Measurements from ENCODE around the gene PTH1R. TPM values are rescaled to one million over a fixed set of nuclear protein-coding genes. Genes with fewer than 3 reads are reported as not detected.
A peak's percentile ranks its signal among the peaks of the same experiment; 100 is the strongest.

The PTH1R gene
- total RNA-seq, 2 donors from 2014 or later: 0.69 to 4.8 TPM

- H3K27ac ChIP-seq (ENCODE audit: low read depth, low read length): no peak overlapping the region
Observed at GRCh38 chr3:46924921-46925584, 47.5 kb downstream of the PTH1R start.

GRCh38 chr3:46925585-46925934 lies 48.0 kb downstream of the PTH1R start:
- no peak for TF ChIP-seq CTCF (conservative IDR thresholded peaks at IDR 0.05)
- Histone ChIP-seq H3K9ac (ENCODE audit: extremely low read depth, low read length, poor library complexity, severe bottlenecking) (no peak overlapping the region), H3K36me3 (ENCODE audit: control insufficient read depth, insufficient read depth, low read length) (peaks cover 71% of the 10 kb centered on the region), H3K4me1 (ENCODE audit: control insufficient read depth, insufficient read depth, low read length) (no peaks in the 10 kb centered on the region), H3K4me3 (ENCODE audit: low read length) (no peak overlapping the region), H3K27me3 (ENCODE audit: control insufficient read depth, insufficient read depth, low read length, poor library complexity, severe bottlenecking) (no peaks in the 10 kb centered on the region), H3K27ac (ENCODE audit: low read depth, low read length) (no peak overlapping the region), H3K9me3 (ENCODE audit: control insufficient read depth, low read length) (no peaks in the 10 kb centered on the region)
- H3K9me3 Mint-ChIP-seq: no peaks in the 10 kb centered on the region
- no peak overlapping the region for H3K4me3 Mint-ChIP-seq
- H3K27ac Mint-ChIP-seq: no peak overlapping the region
- no peaks in the 10 kb centered on the region for H3K4me1 Mint-ChIP-seq
- H3K36me3 Mint-ChIP-seq (ENCODE audit: low read depth): peaks cover 45% of the 10 kb centered on the region
- DNase-seq: no peak
- no peaks in the 10 kb centered on the region for H3K27me3 Mint-ChIP-seq (ENCODE audit: insufficient read depth)
- 88 to 94% methylated on average over 3 to 5 of the region's 5 CpGs for WGBS, 2 experiments (ENCODE audit: insufficient coverage in 1 of 2, insufficient read length in 1 of 2)

More at GRCh38 chr3:46924921-46925584, 47.5 kb downstream of the PTH1R start:
- TF ChIP-seq CTCF (conservative IDR thresholded peaks at IDR 0.05): no peak
- H3K36me3 ChIP-seq (ENCODE audit: control insufficient read depth, insufficient read depth, low read length): peaks cover 73% of the 10 kb centered on the region
- Mint-ChIP-seq H3K9me3 (no peaks in the 10 kb centered on the region), H3K36me3 (ENCODE audit: low read depth) (peaks cover 49% of the 10 kb centered on the region), H3K27ac (no peak overlapping the region), H3K4me1 (no peaks in the 10 kb centered on the region), H3K27me3 (ENCODE audit: insufficient read depth) (no peaks in the 10 kb centered on the region), H3K4me3 (no peak overlapping the region)
- H3K4me1 ChIP-seq (ENCODE audit: control insufficient read depth, insufficient read depth, low read length): no peaks in the 10 kb centered on the region
- H3K27me3 ChIP-seq (ENCODE audit: control insufficient read depth, insufficient read depth, low read length, poor library complexity, severe bottlenecking): no peaks in the 10 kb centered on the region
- no peak for DNase-seq
- WGBS, 2 experiments (ENCODE audit: insufficient coverage in 1 of 2, insufficient read length in 1 of 2): 93 to 100% methylated on average over 3 to 10 of the region's 10 CpGs
- no peak overlapping the region for H3K4me3 ChIP-seq (ENCODE audit: low read length)
- H3K9ac ChIP-seq (ENCODE audit: extremely low read depth, low read length, poor library complexity, severe bottlenecking): no peak overlapping the region
- no peaks in the 10 kb centered on the region for H3K9me3 ChIP-seq (ENCODE audit: control insufficient read depth, low read length)

- Histone ChIP-seq H3K27me3 (ENCODE audit: control insufficient read depth, insufficient read depth, low read length, poor library complexity, severe bottlenecking) (no peaks in the 10 kb centered on the region), H3K9ac (ENCODE audit: extremely low read depth, low read length, poor library complexity, severe bottlenecking) (no peak overlapping the region), H3K4me1 (ENCODE audit: control insufficient read depth, insufficient read depth, low read length) (no peaks in the 10 kb centered on the region), H3K36me3 (ENCODE audit: control insufficient read depth, insufficient read depth, low read length) (peaks cover 66% of the 10 kb centered on the region), H3K27ac (ENCODE audit: low read depth, low read length) (no peak overlapping the region), H3K9me3 (ENCODE audit: control insufficient read depth, low read length) (no peaks in the 10 kb centered on the region), H3K4me3 (ENCODE audit: low read length) (no peak overlapping the region)
- DNase-seq: no peak
- no peaks in the 10 kb centered on the region for H3K9me3 Mint-ChIP-seq
- H3K4me3 Mint-ChIP-seq: no peak overlapping the region
- peak overlapping the region; percentile 61 for H3K27ac Mint-ChIP-seq
- no peaks in the 10 kb centered on the region for H3K27me3 Mint-ChIP-seq (ENCODE audit: insufficient read depth)
- no peaks in the 10 kb centered on the region for H3K4me1 Mint-ChIP-seq
- no peak for TF ChIP-seq CTCF (conservative IDR thresholded peaks at IDR 0.05)
- 88 to 95% methylated on average over 3 to 6 of the region's 6 CpGs for WGBS, 2 experiments (ENCODE audit: insufficient coverage in 1 of 2, insufficient read length in 1 of 2)
- peaks cover 40% of the 10 kb centered on the region for H3K36me3 Mint-ChIP-seq (ENCODE audit: low read depth)
Observed at GRCh38 chr3:46926039-46926438, 48.5 kb downstream of the PTH1R start.
